HEK293 (cell line): ENCODE results near the gene SYNGR4.

Experiments used
- CTCF ChIA-PET: fragments of 350-600 bp; formaldehyde crosslinking; extraction: SDS; loops from one replicate; lab custom pipeline; 2021; ENCODE audit warnings: antibody characterized with exemption; lab: Yijun Ruan, JAX
- POLR2A ChIA-PET: fragments of 300-600 bp; formaldehyde crosslinking; extraction: SDS; loops from one replicate; lab custom pipeline; 2020; ENCODE audit warnings: antibody characterized with exemption, inconsistent platforms; lab: Yijun Ruan, JAX
- H3K27ac ChIP-seq: fragments of 200-500 bp; sonication (Bioruptor generic); 2 replicates; pipeline ENCODE4 v1.5.1; 2014; ENCODE audit warnings: low read depth, low read length, control low read depth, inconsistent platforms; ENCODE audit errors: extremely low read depth
- H3K36me3 ChIP-seq, 2 experiments: fragments of 200-500 bp in 1 of 2; sonication (Bioruptor generic) in 1 of 2; 1 replicate in 1 of 2; 2 replicates in 1 of 2; pipeline ENCODE4 v1.5.1; 2014 to 2017; ENCODE audit warnings: inconsistent platforms in 2 of 2, low read length in 2 of 2; ENCODE audit not compliant: control insufficient read depth in 2 of 2, insufficient read depth in 1 of 2
- H3K4me1 ChIP-seq: fragments of 200-500 bp; sonication (Bioruptor generic); 2 replicates; pipeline ENCODE4 v1.5.1; 2014; ENCODE audit warnings: mild to moderate bottlenecking, low read length, inconsistent platforms; ENCODE audit not compliant: control insufficient read depth, insufficient read depth
- H3K4me3 ChIP-seq: 2 replicates; pipeline ENCODE4 v1.5.1; 2011; ENCODE audit warnings: low read depth, mild to moderate bottlenecking, control low read depth, low read length, moderate library complexity
- H3K9me3 ChIP-seq: fragments of 200-500 bp; sonication (Bioruptor generic); 2 replicates; pipeline ENCODE4 v1.5.1; 2014; ENCODE audit warnings: low read depth, low read length, inconsistent platforms; ENCODE audit not compliant: control insufficient read depth, insufficient read depth
- GLIS2 ChIP-seq: fragments of 450-650 bp; formaldehyde crosslinking; IDR thresholded peaks from 2 replicates; pipeline ENCODE4 v1.5.1; 2016; ENCODE audit warnings: missing biosample characterization, missing genetic modification characterization
- PRDM1 ChIP-seq: fragments of 450-650 bp; formaldehyde crosslinking; IDR thresholded peaks from 2 replicates; pipeline ENCODE4; 2016; ENCODE audit warnings: missing biosample characterization, missing genetic modification characterization
- WT1 ChIP-seq: fragments of 450-650 bp; formaldehyde crosslinking; IDR thresholded peaks from 2 replicates; pipeline ENCODE4 v1.5.1; 2016; ENCODE audit warnings: missing biosample characterization, missing genetic modification characterization
- ZFP37 ChIP-seq: fragments of 450-650 bp; formaldehyde crosslinking; IDR thresholded peaks from 2 replicates; pipeline ENCODE4 v1.5.1; 2016; ENCODE audit warnings: missing biosample characterization, missing genetic modification characterization
- ZNF133 ChIP-seq: fragments of 450-650 bp; formaldehyde crosslinking; IDR thresholded peaks from 2 replicates; pipeline ENCODE4 v1.5.1; 2016; ENCODE audit warnings: missing biosample characterization, missing genetic modification characterization
- ZNF184 ChIP-seq: fragments of 450-650 bp; IDR thresholded peaks from 2 replicates; pipeline ENCODE4 v1.5.1; 2018; ENCODE audit warnings: missing biosample characterization, mild to moderate bottlenecking, missing genetic modification characterization
- ZNF2 ChIP-seq: fragments of 450-650 bp; formaldehyde crosslinking; IDR thresholded peaks from 2 replicates; pipeline ENCODE4 v1.5.1; 2016; ENCODE audit warnings: missing biosample characterization, missing genetic modification characterization
- ZNF561 ChIP-seq: fragments of 450-650 bp; IDR thresholded peaks from 2 replicates; pipeline ENCODE4 v1.5.1; 2018; ENCODE audit warnings: missing biosample characterization, missing genetic modification characterization, borderline replicate concordance
- ZNF776 ChIP-seq: fragments of 450-650 bp; formaldehyde crosslinking; IDR thresholded peaks from 2 replicates; pipeline ENCODE4 v1.5.0; 2017; ENCODE audit warnings: missing biosample characterization, missing genetic modification characterization, borderline replicate concordance
- ZNF785 ChIP-seq: fragments of 450-650 bp; formaldehyde crosslinking; IDR thresholded peaks from 2 replicates; pipeline ENCODE4 v1.5.1; 2016; ENCODE audit warnings: missing biosample characterization, missing genetic modification characterization
- TF ChIP-seq, protein P1 (sequence below): fragments of 450-650 bp; formaldehyde crosslinking; IDR thresholded peaks from 2 replicates; pipeline ENCODE4 v1.5.1; 2016; ENCODE audit warnings: missing biosample characterization, missing genetic modification characterization
- TF ChIP-seq, protein P2 (sequence below): fragments of 450-650 bp; formaldehyde crosslinking; IDR thresholded peaks from 2 replicates; pipeline ENCODE4 v1.5.1; 2017; ENCODE audit warnings: missing biosample characterization, missing genetic modification characterization
- TF ChIP-seq, protein P3 (sequence below): fragments of 450-650 bp; formaldehyde crosslinking; IDR thresholded peaks from 2 replicates; pipeline ENCODE4 v1.5.1; 2017; ENCODE audit warnings: missing biosample characterization, missing genetic modification characterization
- TF ChIP-seq, protein P4 (sequence below): fragments of 450-650 bp; formaldehyde crosslinking; IDR thresholded peaks from 2 replicates; pipeline ENCODE4 v1.5.1; 2016; ENCODE audit warnings: missing biosample characterization, missing genetic modification characterization
- TF ChIP-seq, protein P5 (sequence below): fragments of 450-650 bp; formaldehyde crosslinking; IDR thresholded peaks from 2 replicates; pipeline ENCODE4 v1.5.1; 2016; ENCODE audit warnings: missing biosample characterization, missing genetic modification characterization
- TF ChIP-seq, protein P6 (sequence below): fragments of 450-650 bp; IDR thresholded peaks from 2 replicates; pipeline ENCODE4 v1.5.1; 2018; ENCODE audit warnings: missing biosample characterization, mild to moderate bottlenecking, missing genetic modification characterization

The SYNGR4 gene

DNA sequence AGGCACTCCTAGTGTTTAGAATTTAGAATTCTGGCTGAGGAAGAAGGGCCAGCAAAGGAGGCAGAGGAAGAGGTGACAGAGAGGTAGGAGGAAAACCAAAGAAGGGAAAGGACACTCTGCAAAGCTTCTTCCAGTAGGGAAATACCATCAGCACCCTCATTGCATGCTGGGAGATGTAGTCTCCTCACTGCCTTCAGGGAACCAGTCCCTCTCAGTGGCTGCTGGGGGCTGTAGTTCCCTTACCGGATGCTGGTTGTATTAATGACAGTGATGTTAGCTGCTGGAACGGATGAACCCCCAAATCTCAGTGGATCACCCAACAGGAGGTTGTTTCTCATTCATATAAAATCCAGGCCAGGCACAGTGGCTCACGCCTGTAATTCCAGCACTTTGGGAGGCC is 39.4 kb downstream of the SYNGR4 start (continued):
- TF ChIP-seq, protein P1, sequence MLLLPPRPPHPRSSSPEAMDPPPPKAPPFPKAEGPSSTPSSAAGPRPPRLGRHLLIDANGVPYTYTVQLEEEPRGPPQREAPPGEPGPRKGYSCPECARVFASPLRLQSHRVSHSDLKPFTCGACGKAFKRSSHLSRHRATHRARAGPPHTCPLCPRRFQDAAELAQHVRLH, result 0 out of 2 replicates have a peak, but pooled peaks have one; percentile 7
- TF ChIP-seq, protein P2, sequence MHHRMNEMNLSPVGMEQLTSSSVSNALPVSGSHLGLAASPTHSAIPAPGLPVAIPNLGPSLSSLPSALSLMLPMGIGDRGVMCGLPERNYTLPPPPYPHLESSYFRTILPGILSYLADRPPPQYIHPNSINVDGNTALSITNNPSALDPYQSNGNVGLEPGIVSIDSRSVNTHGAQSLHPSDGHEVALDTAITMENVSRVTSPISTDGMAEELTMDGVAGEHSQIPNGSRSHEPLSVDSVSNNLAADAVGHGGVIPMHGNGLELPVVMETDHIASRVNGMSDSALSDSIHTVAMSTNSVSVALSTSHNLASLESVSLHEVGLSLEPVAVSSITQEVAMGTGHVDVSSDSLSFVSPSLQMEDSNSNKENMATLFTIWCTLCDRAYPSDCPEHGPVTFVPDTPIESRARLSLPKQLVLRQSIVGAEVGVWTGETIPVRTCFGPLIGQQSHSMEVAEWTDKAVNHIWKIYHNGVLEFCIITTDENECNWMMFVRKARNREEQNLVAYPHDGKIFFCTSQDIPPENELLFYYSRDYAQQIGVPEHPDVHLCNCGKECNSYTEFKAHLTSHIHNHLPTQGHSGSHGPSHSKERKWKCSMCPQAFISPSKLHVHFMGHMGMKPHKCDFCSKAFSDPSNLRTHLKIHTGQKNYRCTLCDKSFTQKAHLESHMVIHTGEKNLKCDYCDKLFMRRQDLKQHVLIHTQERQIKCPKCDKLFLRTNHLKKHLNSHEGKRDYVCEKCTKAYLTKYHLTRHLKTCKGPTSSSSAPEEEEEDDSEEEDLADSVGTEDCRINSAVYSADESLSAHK (tag by site-specific recombination), result no peak
- TF ChIP-seq, protein P3, sequence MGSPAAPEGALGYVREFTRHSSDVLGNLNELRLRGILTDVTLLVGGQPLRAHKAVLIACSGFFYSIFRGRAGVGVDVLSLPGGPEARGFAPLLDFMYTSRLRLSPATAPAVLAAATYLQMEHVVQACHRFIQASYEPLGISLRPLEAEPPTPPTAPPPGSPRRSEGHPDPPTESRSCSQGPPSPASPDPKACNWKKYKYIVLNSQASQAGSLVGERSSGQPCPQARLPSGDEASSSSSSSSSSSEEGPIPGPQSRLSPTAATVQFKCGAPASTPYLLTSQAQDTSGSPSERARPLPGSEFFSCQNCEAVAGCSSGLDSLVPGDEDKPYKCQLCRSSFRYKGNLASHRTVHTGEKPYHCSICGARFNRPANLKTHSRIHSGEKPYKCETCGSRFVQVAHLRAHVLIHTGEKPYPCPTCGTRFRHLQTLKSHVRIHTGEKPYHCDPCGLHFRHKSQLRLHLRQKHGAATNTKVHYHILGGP (tag by site-specific recombination), result no peak
- TF ChIP-seq WT1 (no peak), ZNF561 (no peak), ZFP37 (tag by site-specific recombination) (no peak), ZNF785 (tag by site-specific recombination) (no peak), ZNF2 (tag by site-specific recombination) (no peak), ZNF133 (tag by site-specific recombination) (no peak)
- TF ChIP-seq, protein P4, sequence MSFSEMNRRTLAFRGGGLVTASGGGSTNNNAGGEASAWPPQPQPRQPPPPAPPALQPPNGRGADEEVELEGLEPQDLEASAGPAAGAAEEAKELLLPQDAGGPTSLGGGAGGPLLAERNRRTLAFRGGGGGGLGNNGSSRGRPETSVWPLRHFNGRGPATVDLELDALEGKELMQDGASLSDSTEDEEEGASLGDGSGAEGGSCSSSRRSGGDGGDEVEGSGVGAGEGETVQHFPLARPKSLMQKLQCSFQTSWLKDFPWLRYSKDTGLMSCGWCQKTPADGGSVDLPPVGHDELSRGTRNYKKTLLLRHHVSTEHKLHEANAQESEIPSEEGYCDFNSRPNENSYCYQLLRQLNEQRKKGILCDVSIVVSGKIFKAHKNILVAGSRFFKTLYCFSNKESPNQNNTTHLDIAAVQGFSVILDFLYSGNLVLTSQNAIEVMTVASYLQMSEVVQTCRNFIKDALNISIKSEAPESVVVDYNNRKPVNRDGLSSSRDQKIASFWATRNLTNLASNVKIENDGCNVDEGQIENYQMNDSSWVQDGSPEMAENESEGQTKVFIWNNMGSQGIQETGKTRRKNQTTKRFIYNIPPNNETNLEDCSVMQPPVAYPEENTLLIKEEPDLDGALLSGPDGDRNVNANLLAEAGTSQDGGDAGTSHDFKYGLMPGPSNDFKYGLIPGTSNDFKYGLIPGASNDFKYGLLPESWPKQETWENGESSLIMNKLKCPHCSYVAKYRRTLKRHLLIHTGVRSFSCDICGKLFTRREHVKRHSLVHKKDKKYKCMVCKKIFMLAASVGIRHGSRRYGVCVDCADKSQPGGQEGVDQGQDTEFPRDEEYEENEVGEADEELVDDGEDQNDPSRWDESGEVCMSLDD (tag by site-specific recombination), result peak; percentile 64; the same call in 1 of the 2 replicates
- TF ChIP-seq, protein P5, sequence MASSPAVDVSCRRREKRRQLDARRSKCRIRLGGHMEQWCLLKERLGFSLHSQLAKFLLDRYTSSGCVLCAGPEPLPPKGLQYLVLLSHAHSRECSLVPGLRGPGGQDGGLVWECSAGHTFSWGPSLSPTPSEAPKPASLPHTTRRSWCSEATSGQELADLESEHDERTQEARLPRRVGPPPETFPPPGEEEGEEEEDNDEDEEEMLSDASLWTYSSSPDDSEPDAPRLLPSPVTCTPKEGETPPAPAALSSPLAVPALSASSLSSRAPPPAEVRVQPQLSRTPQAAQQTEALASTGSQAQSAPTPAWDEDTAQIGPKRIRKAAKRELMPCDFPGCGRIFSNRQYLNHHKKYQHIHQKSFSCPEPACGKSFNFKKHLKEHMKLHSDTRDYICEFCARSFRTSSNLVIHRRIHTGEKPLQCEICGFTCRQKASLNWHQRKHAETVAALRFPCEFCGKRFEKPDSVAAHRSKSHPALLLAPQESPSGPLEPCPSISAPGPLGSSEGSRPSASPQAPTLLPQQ (tag by site-specific recombination), result peak; percentile 17; the same call in 1 of the 2 replicates

DNA sequence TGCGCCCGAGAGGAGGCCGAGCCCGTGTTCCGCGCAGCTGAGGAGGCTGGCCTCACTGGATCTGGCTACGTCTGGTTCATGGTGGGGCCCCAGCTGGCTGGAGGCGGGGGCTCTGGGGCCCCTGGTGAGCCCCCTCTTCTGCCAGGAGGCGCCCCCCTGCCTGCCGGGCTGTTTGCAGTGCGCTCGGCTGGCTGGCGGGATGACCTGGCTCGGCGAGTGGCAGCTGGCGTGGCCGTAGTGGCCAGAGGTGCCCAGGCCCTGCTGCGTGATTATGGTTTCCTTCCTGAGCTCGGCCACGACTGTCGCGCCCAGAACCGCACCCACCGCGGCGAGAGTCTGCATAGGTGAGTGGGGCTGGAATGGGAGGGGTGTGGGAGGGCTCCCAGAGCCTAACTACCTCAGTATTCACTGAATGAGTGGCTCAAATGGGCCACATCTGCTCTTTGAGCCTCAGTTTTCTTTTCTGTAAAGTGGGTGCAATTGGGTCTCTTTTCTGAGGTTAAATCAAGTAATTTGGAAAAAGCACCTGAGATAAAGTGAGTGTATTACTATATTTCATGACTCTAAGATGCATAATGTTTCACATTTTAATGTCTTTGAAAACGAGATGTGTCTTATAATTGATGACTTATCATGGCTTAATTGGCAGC is 41.0 kb downstream of the SYNGR4 start:
- TF ChIP-seq, protein P6, sequence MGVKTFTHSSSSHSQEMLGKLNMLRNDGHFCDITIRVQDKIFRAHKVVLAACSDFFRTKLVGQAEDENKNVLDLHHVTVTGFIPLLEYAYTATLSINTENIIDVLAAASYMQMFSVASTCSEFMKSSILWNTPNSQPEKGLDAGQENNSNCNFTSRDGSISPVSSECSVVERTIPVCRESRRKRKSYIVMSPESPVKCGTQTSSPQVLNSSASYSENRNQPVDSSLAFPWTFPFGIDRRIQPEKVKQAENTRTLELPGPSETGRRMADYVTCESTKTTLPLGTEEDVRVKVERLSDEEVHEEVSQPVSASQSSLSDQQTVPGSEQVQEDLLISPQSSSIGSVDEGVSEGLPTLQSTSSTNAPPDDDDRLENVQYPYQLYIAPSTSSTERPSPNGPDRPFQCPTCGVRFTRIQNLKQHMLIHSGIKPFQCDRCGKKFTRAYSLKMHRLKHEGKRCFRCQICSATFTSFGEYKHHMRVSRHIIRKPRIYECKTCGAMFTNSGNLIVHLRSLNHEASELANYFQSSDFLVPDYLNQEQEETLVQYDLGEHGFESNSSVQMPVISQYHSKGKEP (tag by site-specific recombination), result no peak
- TF ChIP-seq ZNF184 (no peak), GLIS2 (tag by site-specific recombination) (no peak), ZNF561 (no peak), PRDM1 (no peak), ZNF776 (tag by site-specific recombination) (no peak)
- Histone ChIP-seq H3K4me3 (no peak overlapping the region), H3K9me3 (no peaks in the 10 kb centered on the region), H3K36me3 (no peaks in the 10 kb centered on the region), H3K4me1 (no peaks in the 10 kb centered on the region), H3K27ac (no peak overlapping the region)
- ChIA-PET CTCF (interaction anchor here (0.7 to 7.0 kb wide), 4 partner anchors 9 to 85 kb away, joined by 4 to 69 read pairs (median 6); partner anchors contain the start of gene KDELR1), POLR2A (no interaction called here)
